Esophagus squamous epithelium (tissue), 5 donors: ENCODE results near the gene LGI1. TPM values are rescaled to one million over a fixed set of nuclear protein-coding genes. Genes with fewer than 3 reads are reported as not detected.

Experiments used
- DNase-seq: peaks from one replicate; lab custom pipeline; 2025; lab: John Stamatoyannopoulos, UW
- H3K27ac ChIP-seq, 4 donors: fragments of 200-600 bp; sonication (generic); one replicate each; pipeline ENCODE4 v1.5.1; 2016 to 2019; ENCODE audit warnings: mild to moderate bottlenecking in 1 of 4
- H3K27me3 ChIP-seq, 4 donors: fragments of 200-600 bp; sonication (generic); 1 replicate in 3 of 4; 2 replicates in 1 of 4; pipeline versions ENCODE4 v1.5.1 to v1.6.0; 2017 to 2021; ENCODE audit warnings: antibody characterized with exemption in 1 of 4
- H3K36me3 ChIP-seq, 3 donors: fragments of 200-600 bp; sonication (generic); one replicate each; pipeline ENCODE4 v1.5.1; 2016 to 2019
- H3K4me1 ChIP-seq, 3 donors: fragments of 200-600 bp; sonication (generic); one replicate each; pipeline ENCODE4 v1.5.1; 2017 to 2019
- H3K4me3 ChIP-seq, 4 donors: fragments of 200-600 bp; sonication (generic); 1 replicate in 3 of 4; 2 replicates in 1 of 4; pipeline ENCODE4 v1.5.1; 2016 to 2019; ENCODE audit warnings: mild to moderate bottlenecking in 2 of 4, moderate library complexity in 1 of 4
- H3K9me3 ChIP-seq, 3 donors: fragments of 200-600 bp; sonication (generic); one replicate each; pipeline ENCODE4 v1.5.1; 2016 to 2019
- CTCF ChIP-seq, 6 experiments: fragments of 450-650 bp in 4 of 6; fragments of 200-600 bp in 2 of 6; sonication (generic) in 2 of 6; IDR thresholded peaks; one replicate each; pipeline ENCODE4 v1.5.1; 2016 to 2019; ENCODE audit warnings: antibody characterized with exemption in 6 of 6, mild to moderate bottlenecking in 4 of 6, moderate library complexity in 4 of 6
- POLR2A ChIP-seq, 4 donors: fragments of 450-650 bp; IDR thresholded peaks; one replicate each; pipeline ENCODE4 v1.6.1; 2017; ENCODE audit warnings: antibody characterized with exemption in 4 of 4, mild to moderate bottlenecking in 4 of 4, moderate library complexity in 3 of 4
- WGBS, 2 donors: methylation state at CpG; one replicate each; pipeline ENCODE4 v1.1.5; 2018; 5-methylcytosine and 5-hydroxymethylcytosine counted together
- intact Hi-C: fragments of 100-400 bp; cut with DNase I; formaldehyde crosslinking; loops from one replicate; pipeline ENCODE4 v1.15.0; 2022
- total RNA-seq, 4 donors: library from RNA; depleted of rRNA; stranded (reverse); fragments of >200 nt; gene quantifications; one replicate each; pipeline ENCODE4 v1.1.0, GENCODE V29; 2016
- donor health status: DM: yes; HTN: yes; CAD: no.

LGI1 gene
- total RNA-seq, 4 donors from 2014 or later = 0.41 to 2.9 TPM; not detected in 2

DNA sequence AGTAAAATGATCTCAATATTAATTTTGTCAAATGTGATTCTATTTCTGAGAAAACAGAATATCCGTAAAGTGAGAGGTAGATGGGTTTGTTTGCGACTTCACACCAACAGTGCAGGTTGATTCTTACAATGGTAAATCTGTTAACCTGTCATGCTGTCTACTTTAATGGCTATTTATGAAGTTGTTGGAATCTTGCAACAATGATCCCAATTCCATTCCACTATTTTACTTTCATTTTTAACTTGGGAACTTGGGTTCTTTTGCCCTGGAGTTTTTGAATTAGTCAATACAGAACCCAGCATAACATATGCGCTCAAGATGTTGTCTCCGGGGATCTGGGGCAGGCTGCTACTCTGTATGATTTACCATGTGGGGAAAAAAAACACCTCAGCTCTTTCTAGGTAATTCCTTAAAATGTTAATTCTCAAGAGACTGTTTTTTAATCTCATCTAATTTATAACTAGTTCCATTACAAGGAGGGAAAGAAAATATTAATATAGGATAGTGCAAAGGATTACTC lies 1.2 kb downstream of the LGI1 start:
- H3K36me3 ChIP-seq = no peaks in the 10 kb centered on the region
- peak overlapping the region in 3 of 4 donors; percentile 29 to 53 (median 33) for H3K4me3 ChIP-seq
- intact Hi-C loops = no loop called here
- no peak for DNase-seq
- peaks cover 0 to 29% (median 0%) of the 10 kb centered on the region in 4 donors for H3K27me3 ChIP-seq
- H3K4me1 ChIP-seq = peaks cover 0 to 18% (median 4%) of the 10 kb centered on the region in 3 donors
- WGBS, 2 donors = 63% methylated on average over 4 of the region's 4 CpGs
- H3K9me3 ChIP-seq = no peaks in the 10 kb centered on the region
- H3K27ac ChIP-seq = peak overlapping the region in 1 of 4 donors; percentile 80
- TF ChIP-seq POLR2A (IDR thresholded peaks at IDR 0.05) (no peak), CTCF (IDR thresholded peaks at IDR 0.05) (no peak)

DNA sequence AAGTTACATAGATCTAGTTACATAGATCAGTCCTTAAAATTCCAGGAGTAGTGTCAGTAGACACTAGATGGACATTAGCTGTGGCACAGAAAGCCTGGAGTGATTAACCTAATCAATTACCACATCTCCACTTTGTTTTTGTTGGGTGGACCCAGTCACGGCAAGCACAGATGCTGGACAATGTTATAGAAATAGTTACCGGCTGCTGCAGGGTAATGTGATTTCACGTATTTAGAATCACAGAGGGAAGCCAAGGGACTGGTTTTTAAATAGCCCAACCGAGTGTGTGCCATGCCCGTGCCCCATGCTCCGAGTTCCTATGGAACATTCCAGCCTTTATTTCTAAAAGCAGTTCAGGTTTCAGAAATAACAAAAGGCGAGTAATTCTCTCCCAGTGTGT lies 2.8 kb downstream of the LGI1 start:
- Histone ChIP-seq H3K4me1 (peaks cover 0 to 8% (median 0%) of the 10 kb centered on the region in 3 donors), H3K27me3 (peaks cover 0 to 29% (median 0%) of the 10 kb centered on the region in 4 donors), H3K36me3 (no peaks in the 10 kb centered on the region), H3K4me3 (no peak overlapping the region), H3K9me3 (no peaks in the 10 kb centered on the region), H3K27ac (peak overlapping the region in 1 of 4 donors; percentile 14)
- intact Hi-C loops = no loop called here
- no peak for DNase-seq
- WGBS, 2 donors = 66 to 71% methylated on average over 7 of the region's 7 CpGs
- no peak for TF ChIP-seq POLR2A (IDR thresholded peaks at IDR 0.05)

DNA sequence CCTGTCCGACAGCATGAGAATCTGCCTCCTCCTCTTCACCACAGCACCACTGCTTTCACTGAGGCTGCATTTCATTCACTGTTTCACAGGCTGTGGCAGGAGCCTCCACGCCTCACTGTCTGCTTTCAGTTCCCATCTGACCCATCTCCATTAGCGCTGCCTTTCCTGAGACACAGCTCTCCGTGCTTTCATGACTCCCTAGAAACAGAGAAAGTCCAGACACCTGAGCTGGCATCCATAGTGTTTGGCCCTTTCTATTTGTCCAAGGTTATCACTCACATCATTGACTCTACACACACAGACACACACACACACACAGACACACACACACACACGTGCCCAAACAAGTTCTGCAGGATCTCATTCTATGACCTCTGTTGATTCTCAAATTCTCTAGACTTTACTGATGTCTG lies 5.2 kb downstream of the LGI1 start:
- TF ChIP-seq CTCF (IDR thresholded peaks at IDR 0.05) = no peak
- no peak for TF ChIP-seq POLR2A (IDR thresholded peaks at IDR 0.05)
- H3K4me1 ChIP-seq = no peaks in the 10 kb centered on the region
- DNase-seq = no peak
- peaks cover 0 to 17% (median 0%) of the 10 kb centered on the region in 4 donors for H3K27me3 ChIP-seq
- WGBS, 2 donors = 40 to 49% methylated on average over 5 of the region's 5 CpGs
- no peak overlapping the region for H3K4me3 ChIP-seq
- no peak overlapping the region for H3K27ac ChIP-seq
- H3K36me3 ChIP-seq = no peaks in the 10 kb centered on the region
- intact Hi-C loops = no loop called here
- H3K9me3 ChIP-seq = no peaks in the 10 kb centered on the region

DNA sequence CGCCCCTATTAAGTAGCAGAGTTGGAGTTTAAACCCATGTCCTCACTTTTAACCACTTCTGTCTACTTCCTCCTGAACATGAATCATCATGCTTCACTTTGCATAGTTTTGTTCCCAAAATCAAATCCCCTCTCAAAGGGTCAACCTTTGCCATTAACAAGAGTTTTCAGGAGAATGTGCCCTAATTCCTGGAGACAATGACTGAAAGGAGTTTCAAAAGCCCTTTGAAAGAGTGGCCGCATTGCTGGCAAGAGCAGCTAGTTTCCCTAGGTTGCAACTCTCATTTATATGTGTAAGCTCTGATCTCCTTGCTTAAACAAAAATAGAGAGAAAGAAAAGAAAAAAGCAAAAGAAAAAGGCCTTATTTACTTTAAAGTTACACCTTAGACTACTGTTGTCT lies 9.2 kb downstream of the LGI1 start:
- Histone ChIP-seq H3K4me1 (no peaks in the 10 kb centered on the region), H3K4me3 (no peak overlapping the region), H3K27me3 (peaks cover 0 to 3% (median 0%) of the 10 kb centered on the region in 4 donors), H3K27ac (no peak overlapping the region), H3K9me3 (no peaks in the 10 kb centered on the region), H3K36me3 (no peaks in the 10 kb centered on the region)
- intact Hi-C loops = no loop called here
- DNase-seq = no peak
- WGBS, 2 donors = 58 to 67% methylated on average over 2 of the region's 2 CpGs
- TF ChIP-seq POLR2A (IDR thresholded peaks at IDR 0.05) (no peak), CTCF (IDR thresholded peaks at IDR 0.05) (no peak)

DNA sequence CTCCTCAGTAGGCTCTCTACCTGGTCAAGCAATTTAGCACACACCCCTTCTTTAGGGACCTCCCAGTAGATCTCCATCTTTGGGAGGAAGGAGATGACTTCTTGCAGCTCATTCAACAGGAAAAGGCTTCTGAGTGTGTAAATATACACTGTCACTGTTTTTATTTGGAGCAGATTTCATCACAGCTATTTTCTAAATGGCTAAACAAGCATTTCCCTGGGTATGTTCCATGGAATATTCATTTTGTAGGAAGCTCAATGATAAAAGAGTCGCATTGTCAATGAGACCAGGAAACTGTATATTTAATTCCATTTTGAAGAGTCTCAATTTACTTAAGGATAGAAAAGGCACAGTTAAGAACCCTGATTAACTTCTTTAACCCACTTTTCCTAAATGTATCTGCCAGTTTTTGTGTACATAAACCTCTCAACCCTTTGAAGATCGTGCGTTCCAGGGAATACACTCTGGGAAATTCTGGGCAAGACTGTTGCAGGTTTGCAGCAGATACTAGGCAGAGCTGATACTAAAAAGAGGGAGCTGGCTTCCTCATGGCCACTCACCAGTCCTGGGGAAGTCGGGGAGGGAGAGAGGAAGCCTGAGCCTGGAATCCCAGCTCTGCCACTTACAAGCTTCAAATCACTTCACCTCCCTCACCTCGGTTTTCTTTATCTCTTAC lies 10.1 kb downstream of the LGI1 start:
- intact Hi-C loops = no loop called here
- 43 to 49% methylated on average over 5 of the region's 5 CpGs for WGBS, 2 donors
- no peak for TF ChIP-seq POLR2A (IDR thresholded peaks at IDR 0.05)
- TF ChIP-seq CTCF (IDR thresholded peaks at IDR 0.05) = no peak

More for the DNA sequence above, 10.1 kb downstream of the LGI1 start:
- H3K4me1 ChIP-seq = no peaks in the 10 kb centered on the region
- H3K27me3 ChIP-seq = peaks cover 0 to 3% (median 0%) of the 10 kb centered on the region in 4 donors
- no peak overlapping the region for H3K27ac ChIP-seq
- no peak for DNase-seq
- H3K36me3 ChIP-seq = no peaks in the 10 kb centered on the region
- no peaks in the 10 kb centered on the region for H3K9me3 ChIP-seq
- H3K4me3 ChIP-seq = no peak overlapping the region
